Endothelial cell (in vitro differentiated cells): ENCODE data around the gene PEX10. TPM values are rescaled to one million over a fixed set of nuclear protein-coding genes. Genes with fewer than 3 reads are reported as not detected.

Source experiments
- DNase-seq: peaks from one replicate; pipeline ENCODE4 v3.0.0; 2021; ENCODE audit warnings: low spot score
- H3K27ac Mint-ChIP-seq: one replicate; pipeline ENCODE4 v1.8.0; 2021; ENCODE audit warnings: mixed read lengths, inconsistent platforms; ENCODE audit not compliant: unreplicated experiment
- H3K27me3 Mint-ChIP-seq: one replicate; pipeline ENCODE4 v1.8.0; 2021; ENCODE audit warnings: mild to moderate bottlenecking, moderate library complexity, mixed read lengths, inconsistent platforms; ENCODE audit not compliant: unreplicated experiment
- H3K36me3 Mint-ChIP-seq: one replicate; pipeline ENCODE4 v1.8.0; 2021; ENCODE audit warnings: mild to moderate bottlenecking, low read depth, mixed read lengths, inconsistent platforms; ENCODE audit not compliant: unreplicated experiment
- H3K4me1 Mint-ChIP-seq: one replicate; pipeline ENCODE4 v1.8.0; 2021; ENCODE audit warnings: mild to moderate bottlenecking, mixed read lengths, inconsistent platforms; ENCODE audit not compliant: unreplicated experiment
- H3K4me3 Mint-ChIP-seq: one replicate; pipeline ENCODE4 v1.8.0; 2021; ENCODE audit warnings: mild to moderate bottlenecking, mixed read lengths, inconsistent platforms; ENCODE audit not compliant: unreplicated experiment
- H3K9me3 Mint-ChIP-seq: one replicate; pipeline ENCODE4 v1.8.0; 2021; ENCODE audit warnings: mixed read lengths, inconsistent platforms; ENCODE audit not compliant: unreplicated experiment
- CTCF ChIP-seq: fragments of 200-600 bp; sonication (generic); IDR thresholded peaks from one replicate; pipeline ENCODE4 v1.5.0; 2021; ENCODE audit warnings: antibody characterized with exemption; ENCODE audit not compliant: unreplicated experiment
- total RNA-seq: library from RNA; stranded (reverse); fragmentation: NEBNext Ultra II Directional; extraction: Animal tissue kit (Norgen Biotek cat#: 25700); gene quantifications from one replicate; pipeline ENCODE4 v1.2.1, GENCODE V29; 2021; ENCODE audit not compliant: unreplicated experiment

PEX10 gene
- total RNA-seq, 1 donor from 2014 or later = 25.4 TPM

- no peak overlapping the region for H3K27ac Mint-ChIP-seq
- peaks cover 25% of the 10 kb centered on the region for H3K36me3 Mint-ChIP-seq
- H3K4me3 Mint-ChIP-seq = peak overlapping the region; percentile 18
- peaks cover 12% of the 10 kb centered on the region for H3K4me1 Mint-ChIP-seq
- no peaks in the 10 kb centered on the region for H3K9me3 Mint-ChIP-seq
- TF ChIP-seq CTCF = no peak
- H3K27me3 Mint-ChIP-seq = peaks cover 8% of the 10 kb centered on the region
- DNase-seq = no peak
Measured at GRCh38 chr1:2394761-2395160, 17.6 kb downstream of the PEX10 start.

GRCh38 chr1:2394220-2394619 lies 18.1 kb downstream of the PEX10 start:
- Mint-ChIP-seq H3K27me3 (peaks cover 8% of the 10 kb centered on the region), H3K4me1 (peaks cover 12% of the 10 kb centered on the region), H3K9me3 (no peaks in the 10 kb centered on the region), H3K4me3 (peak overlapping the region; percentile 39), H3K36me3 (peaks cover 21% of the 10 kb centered on the region), H3K27ac (peak overlapping the region; percentile 48)
- DNase-seq = no peak
- TF ChIP-seq CTCF = no peak

DNA sequence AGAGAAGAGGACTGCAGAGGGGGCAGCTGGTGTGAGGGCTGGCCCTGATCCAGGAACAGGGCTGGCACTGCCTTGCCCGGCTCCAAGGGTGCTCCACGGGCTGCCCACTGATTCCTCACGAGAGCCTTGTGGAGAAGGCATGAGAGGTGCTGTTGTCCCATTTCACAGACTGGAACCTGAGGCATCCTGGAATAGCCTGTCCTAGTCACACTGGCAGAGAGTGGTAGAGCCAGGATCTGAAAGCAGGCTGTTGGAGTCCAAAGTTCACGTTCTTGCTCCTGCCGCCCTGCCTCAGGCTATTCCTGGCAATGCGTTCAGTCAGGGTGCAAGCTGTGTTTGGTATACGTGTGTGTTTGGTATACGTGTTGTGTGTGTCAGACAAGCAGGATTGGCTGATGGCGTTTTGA lies 18.9 kb downstream of the PEX10 start:
- Mint-ChIP-seq H3K4me1 (peaks cover 12% of the 10 kb centered on the region), H3K36me3 (peaks cover 17% of the 10 kb centered on the region), H3K4me3 (peak overlapping the region; percentile 98), H3K27ac (peak overlapping the region; percentile 96), H3K27me3 (peaks cover 8% of the 10 kb centered on the region), H3K9me3 (no peaks in the 10 kb centered on the region)
- no peak for TF ChIP-seq CTCF
- DNase-seq = no peak

GRCh38 chr1:2392686-2393085 lies 19.7 kb downstream of the PEX10 start:
- Mint-ChIP-seq H3K4me3 (peak overlapping the region; percentile 98), H3K9me3 (no peaks in the 10 kb centered on the region), H3K4me1 (peaks cover 12% of the 10 kb centered on the region), H3K36me3 (peaks cover 18% of the 10 kb centered on the region), H3K27me3 (peaks cover 8% of the 10 kb centered on the region), H3K27ac (peak overlapping the region; percentile 96)
- DNase-seq = no peak
- no peak for TF ChIP-seq CTCF

DNA sequence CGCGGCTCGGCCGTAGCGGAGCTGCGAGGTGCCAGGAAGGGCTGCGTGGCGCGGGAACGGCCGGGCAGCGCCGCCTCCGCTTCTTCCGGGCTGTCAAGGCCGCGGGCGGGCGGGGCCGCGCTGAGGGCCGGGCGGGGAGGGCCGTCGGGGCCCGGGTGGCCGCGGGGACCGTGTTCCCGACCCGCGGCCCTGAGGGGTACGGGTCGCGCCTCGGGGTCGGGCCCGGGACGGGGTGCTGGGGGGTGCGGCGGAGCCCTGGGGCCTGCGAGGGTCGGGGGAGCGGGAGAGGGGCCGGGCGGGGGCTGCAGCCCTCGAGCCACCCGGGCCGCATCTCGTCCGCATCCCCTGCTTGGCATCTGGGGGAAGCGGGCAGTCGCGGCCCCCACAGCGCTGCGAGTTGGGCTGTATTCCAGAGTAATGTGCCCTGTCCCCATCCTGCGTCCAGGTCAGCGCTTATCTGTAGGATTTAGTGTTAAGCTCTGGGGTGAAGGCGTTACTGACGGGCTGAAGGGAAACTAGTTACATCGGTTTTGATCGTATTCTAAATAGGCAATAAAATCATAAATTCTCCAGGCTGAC lies 20.3 kb downstream of the PEX10 start:
- Mint-ChIP-seq H3K36me3 (peaks cover 18% of the 10 kb centered on the region), H3K4me1 (peaks cover 12% of the 10 kb centered on the region), H3K27ac (peak overlapping the region; percentile 96), H3K27me3 (peaks cover 8% of the 10 kb centered on the region), H3K9me3 (no peaks in the 10 kb centered on the region), H3K4me3 (peak overlapping the region; percentile 98)
- no peak for TF ChIP-seq CTCF
- no peak for DNase-seq
